GM12874 (cell line): ENCODE measurements around the gene CFI.

Source experiments
- CTCF ChIP-seq: IDR thresholded peaks from 2 replicates; pipeline ENCODE4 v1.5.1; 2011; ENCODE audit warnings: low read depth, mild to moderate bottlenecking, control low read depth, low read length, moderate library complexity; ENCODE audit not compliant: insufficient read depth

The CFI gene

GRCh38 chr4:109755656-109756055, 46.1 kb downstream of the CFI start:
- TF ChIP-seq CTCF = no peak

- no peak for TF ChIP-seq CTCF
These were observed 47.5 kb downstream of the CFI start for GRCh38 chr4:109754093-109754857.

GRCh38 chr4:109752525-109752924, 49.3 kb downstream of the CFI start:
- no peak for TF ChIP-seq CTCF

GRCh38 chr4:109751852-109752251, 49.9 kb downstream of the CFI start:
- no peak for TF ChIP-seq CTCF

- no peak for TF ChIP-seq CTCF
These were observed 51.1 kb downstream of the CFI start for GRCh38 chr4:109750652-109751244.

GRCh38 chr4:109749388-109750082, 52.3 kb downstream of the CFI start:
- TF ChIP-seq CTCF = no peak

GRCh38 chr4:109748114-109748513, 53.7 kb downstream of the CFI start:
- TF ChIP-seq CTCF = no peak
